GM12892 (cell line): Measurements from ENCODE around the gene CAMTA1.

ENCODE experiments used
- POLR2A ChIP-seq: IDR thresholded peaks from 2 replicates; pipeline ENCODE4 v1.6.1; 2011; ENCODE audit warnings: low read depth, low read length, control low read depth
- POLR2AphosphoS5 ChIP-seq: IDR thresholded peaks from 2 replicates; pipeline ENCODE4 v1.6.1; 2011; ENCODE audit warnings: low read depth, low read length, control low read depth
- TAF1 ChIP-seq: IDR thresholded peaks from 2 replicates; pipeline ENCODE4 v1.6.1; 2011; ENCODE audit warnings: low read depth, mild to moderate bottlenecking, control low read depth, low read length, borderline replicate concordance

DNA sequence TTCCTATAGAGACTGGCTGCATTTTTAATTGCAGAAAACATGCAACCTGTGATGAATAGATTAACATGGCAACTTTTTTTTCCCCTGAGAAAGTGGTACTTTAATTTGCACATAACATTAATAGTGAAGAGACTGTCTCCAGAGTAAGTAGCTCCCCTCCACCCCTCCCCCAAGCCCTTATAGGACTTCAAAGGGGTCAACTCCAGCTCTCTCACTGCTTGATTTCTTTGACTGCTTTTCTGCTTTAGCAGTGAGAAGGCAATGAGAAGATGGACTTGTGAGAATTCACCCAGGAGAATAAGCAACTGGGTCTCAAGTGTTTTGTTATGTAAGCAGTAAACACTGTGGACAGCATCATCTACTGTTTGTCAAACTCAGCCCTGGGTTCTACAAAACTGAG lies 355.0 kb downstream of the CAMTA1 start:
- TF ChIP-seq POLR2A (no peak), POLR2AphosphoS5 (no peak), TAF1 (no peak)
